Peyer's patch (tissue), 4 donors: ENCODE results near the gene SLC6A8. TPM values are rescaled to one million over a fixed set of nuclear protein-coding genes. Genes with fewer than 3 reads are reported as not detected.

Source experiments
- DNase-seq, 3 donors: peaks; one replicate each; pipeline ENCODE4 v3.0.0-alpha.2; 2017 to 2019
- H3K27ac ChIP-seq, 4 donors: fragments of 200-600 bp; sonication (generic); one replicate each; pipeline ENCODE4 v1.5.1; 2016 to 2019
- H3K27me3 ChIP-seq, 2 donors: fragments of 200-600 bp; sonication (generic); one replicate each; pipeline ENCODE4 v1.5.1; 2019
- H3K36me3 ChIP-seq, 3 donors: fragments of 200-600 bp; sonication (generic); one replicate each; pipeline ENCODE4 v1.5.1; 2016 to 2019
- H3K4me1 ChIP-seq, 4 donors: fragments of 200-600 bp; sonication (generic); one replicate each; pipeline ENCODE4 v1.5.1; 2016 to 2019
- H3K4me3 ChIP-seq, 4 donors: fragments of 200-600 bp; sonication (generic); 1 replicate in 3 of 4; 2 replicates in 1 of 4; pipeline ENCODE4 v1.5.1; 2016 to 2019; ENCODE audit warnings: mild to moderate bottlenecking in 1 of 4
- H3K9me3 ChIP-seq, 4 donors: fragments of 200-600 bp; sonication (generic); one replicate each; pipeline ENCODE4 v1.5.1; 2016 to 2019; ENCODE audit warnings: mild to moderate bottlenecking in 1 of 4
- POLR2A ChIP-seq, 2 donors: fragments of 450-650 bp; IDR thresholded peaks; one replicate each; pipeline ENCODE4 v1.5.1; 2017; ENCODE audit warnings: antibody characterized with exemption in 2 of 2, mild to moderate bottlenecking in 2 of 2, moderate library complexity in 2 of 2
- total RNA-seq, 4 donors: library from RNA; depleted of rRNA; stranded (reverse); fragments of >200 nt; gene quantifications; one replicate each; pipeline ENCODE4 v1.1.0, GENCODE V29; 2016
- TF ChIP-seq, protein P1 (sequence below), 6 experiments: fragments of 450-650 bp in 4 of 6; fragments of 200-600 bp in 2 of 6; sonication (generic) in 1 of 6; IDR thresholded peaks; one replicate each; pipeline ENCODE4 v1.5.1; 2017 to 2019; ENCODE audit warnings: antibody characterized with exemption in 6 of 6, mild to moderate bottlenecking in 3 of 6, moderate library complexity in 1 of 6

The SLC6A8 gene
- total RNA-seq = 100 to 1,000 TPM in 3 of 4 donors, 10 to 100 TPM in 1; 36.3 to 562 (median 146) TPM

DNA sequence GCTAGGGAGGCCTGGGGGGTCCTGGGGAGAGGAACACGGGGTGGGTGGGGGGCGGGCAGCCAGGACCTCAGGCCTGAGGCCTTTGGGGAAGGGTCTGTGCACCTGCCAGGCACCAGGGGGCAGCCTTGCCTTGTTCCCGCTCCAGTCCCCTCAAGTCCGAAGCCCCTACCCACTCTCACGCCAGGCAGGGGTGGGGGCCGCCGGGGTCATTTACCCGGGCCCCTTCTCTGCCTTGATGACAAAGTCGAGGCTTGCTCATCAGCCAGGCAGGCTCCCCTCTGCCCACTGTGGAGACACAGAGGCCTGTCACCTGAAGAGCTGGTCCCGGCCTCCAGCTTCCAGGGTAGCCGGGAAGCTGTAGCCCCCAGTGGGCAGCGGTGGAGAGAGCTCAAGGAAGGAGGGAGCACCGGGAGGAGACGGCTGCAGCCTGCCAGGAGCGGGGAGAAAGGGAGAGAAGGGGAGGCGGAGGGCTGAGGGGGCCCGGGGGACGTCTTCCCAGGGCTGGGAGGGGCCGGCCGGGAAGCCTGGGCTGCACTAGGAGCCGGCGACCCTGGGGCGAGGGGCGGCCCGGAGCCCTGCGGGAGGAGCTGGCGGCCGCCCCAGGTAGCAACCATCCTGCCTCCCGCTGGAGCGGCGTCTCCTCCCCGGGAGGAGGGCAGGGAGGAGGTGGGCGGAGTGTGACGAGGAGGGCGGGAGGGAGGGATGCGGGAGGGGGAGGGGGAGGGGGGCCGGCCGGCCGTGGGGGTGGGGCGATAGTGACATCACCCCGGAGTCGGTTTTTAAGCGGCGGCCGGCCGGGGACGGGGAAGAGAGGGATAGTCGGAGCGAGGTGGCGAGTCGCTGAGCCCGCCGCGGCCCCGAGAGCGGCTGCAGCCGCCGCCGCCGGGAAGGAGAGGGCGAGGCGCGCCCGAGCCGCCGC lies at the start of gene SLC6A8:
TSS of gene SLC6A8 (plus strand) at position 806 of the 919 bp plus-strand sequence. CDS start 649 bp downstream, outside the sequence.
- Histone ChIP-seq H3K4me1 (peaks cover 0 to 6% (median 0%) of the 10 kb centered on the region in 4 donors), H3K9me3 (no peaks in the 10 kb centered on the region), H3K4me3 (peak within 1 kb of the TSS; percentile 32 to 60 (median 50)), H3K27me3 (no peaks in the 10 kb centered on the region), H3K27ac (peak within 1 kb of the TSS in 2 of 4 donors; percentile 46 to 65), H3K36me3 (no peaks in the 10 kb centered on the region)
- TF ChIP-seq, protein P1, sequence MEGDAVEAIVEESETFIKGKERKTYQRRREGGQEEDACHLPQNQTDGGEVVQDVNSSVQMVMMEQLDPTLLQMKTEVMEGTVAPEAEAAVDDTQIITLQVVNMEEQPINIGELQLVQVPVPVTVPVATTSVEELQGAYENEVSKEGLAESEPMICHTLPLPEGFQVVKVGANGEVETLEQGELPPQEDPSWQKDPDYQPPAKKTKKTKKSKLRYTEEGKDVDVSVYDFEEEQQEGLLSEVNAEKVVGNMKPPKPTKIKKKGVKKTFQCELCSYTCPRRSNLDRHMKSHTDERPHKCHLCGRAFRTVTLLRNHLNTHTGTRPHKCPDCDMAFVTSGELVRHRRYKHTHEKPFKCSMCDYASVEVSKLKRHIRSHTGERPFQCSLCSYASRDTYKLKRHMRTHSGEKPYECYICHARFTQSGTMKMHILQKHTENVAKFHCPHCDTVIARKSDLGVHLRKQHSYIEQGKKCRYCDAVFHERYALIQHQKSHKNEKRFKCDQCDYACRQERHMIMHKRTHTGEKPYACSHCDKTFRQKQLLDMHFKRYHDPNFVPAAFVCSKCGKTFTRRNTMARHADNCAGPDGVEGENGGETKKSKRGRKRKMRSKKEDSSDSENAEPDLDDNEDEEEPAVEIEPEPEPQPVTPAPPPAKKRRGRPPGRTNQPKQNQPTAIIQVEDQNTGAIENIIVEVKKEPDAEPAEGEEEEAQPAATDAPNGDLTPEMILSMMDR (IDR thresholded peaks at IDR 0.05) = peak in 2 of 6 experiments; percentile 17 to 40
- TF ChIP-seq POLR2A (IDR thresholded peaks at IDR 0.05) = peak; percentile 39 to 58
- DNase-seq = peak; percentile 48 to 83 (median 77)

GRCh38 chrX:153638041-153638371 lies 49.7 kb upstream of the SLC6A8 start:
- DNase-seq = peak in 1 of 3 donors; percentile 21
- H3K27me3 ChIP-seq = no peaks in the 10 kb centered on the region
- H3K4me3 ChIP-seq = no peak overlapping the region
- no peak for TF ChIP-seq POLR2A (IDR thresholded peaks at IDR 0.05)
- TF ChIP-seq, protein P1 (IDR thresholded peaks at IDR 0.05) = no peak
- no peaks in the 10 kb centered on the region for H3K36me3 ChIP-seq
- no peak overlapping the region for H3K27ac ChIP-seq
- H3K9me3 ChIP-seq = no peaks in the 10 kb centered on the region
- H3K4me1 ChIP-seq = peaks cover 0 to 11% (median 4%) of the 10 kb centered on the region in 4 donors

DNA sequence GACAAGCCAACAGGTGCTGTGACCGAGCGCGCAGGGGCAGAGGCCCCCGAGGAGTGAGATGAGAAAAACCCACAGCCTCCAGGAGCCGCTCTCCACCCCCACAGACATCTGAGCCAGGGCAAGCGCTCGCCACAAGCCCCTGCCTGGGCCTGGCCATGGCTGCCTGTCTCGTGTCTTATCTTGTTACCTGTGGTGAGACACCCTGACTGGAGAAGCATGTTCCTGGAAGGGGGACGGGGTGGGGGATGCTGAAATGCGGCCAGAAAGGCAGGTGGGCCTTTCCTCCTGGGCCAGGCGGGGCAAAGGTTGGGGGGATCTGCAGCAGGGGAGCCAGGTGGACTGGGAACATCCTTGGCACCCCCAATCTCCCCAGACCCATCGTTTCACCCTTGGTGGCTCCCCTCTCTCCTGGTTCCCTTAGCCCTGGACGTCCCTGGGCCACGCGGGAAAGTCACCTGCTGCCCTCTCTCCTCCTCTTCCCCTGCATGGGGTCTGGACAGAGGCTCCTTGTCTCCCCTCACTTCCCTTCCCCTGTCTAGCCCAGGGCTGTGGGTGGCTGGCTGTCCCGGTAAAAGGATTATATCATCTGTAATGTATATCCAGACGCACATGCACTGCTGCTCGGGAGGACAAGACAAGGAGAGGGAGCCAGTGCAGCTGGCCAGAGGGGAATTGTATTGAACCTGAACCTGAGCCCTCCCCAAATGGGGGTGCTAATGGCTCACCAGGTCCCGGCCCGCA lies 49.1 kb upstream of the SLC6A8 start:
- H3K4me3 ChIP-seq = no peak overlapping the region
- H3K27ac ChIP-seq = no peak overlapping the region
- peak in 2 of 3 donors; percentile 14 to 38 for DNase-seq
- no peaks in the 10 kb centered on the region for H3K9me3 ChIP-seq
- no peaks in the 10 kb centered on the region for H3K36me3 ChIP-seq
- TF ChIP-seq, protein P1 (IDR thresholded peaks at IDR 0.05) = no peak
- no peak for TF ChIP-seq POLR2A (IDR thresholded peaks at IDR 0.05)
- H3K27me3 ChIP-seq = peaks cover 0 to 4% of the 10 kb centered on the region in 2 donors
- peaks cover 0 to 14% (median 4%) of the 10 kb centered on the region in 4 donors for H3K4me1 ChIP-seq

GRCh38 chrX:153639177-153640044 lies 48.3 kb upstream of the SLC6A8 start:
- Histone ChIP-seq H3K4me1 (peaks cover 0 to 16% (median 4%) of the 10 kb centered on the region in 4 donors), H3K4me3 (no peak overlapping the region), H3K27me3 (peaks cover 0 to 4% of the 10 kb centered on the region in 2 donors), H3K36me3 (no peaks in the 10 kb centered on the region), H3K27ac (no peak overlapping the region), H3K9me3 (no peaks in the 10 kb centered on the region)
- DNase-seq = peak in 1 of 3 donors; percentile 36
- no peak for TF ChIP-seq POLR2A (IDR thresholded peaks at IDR 0.05)
- TF ChIP-seq, protein P1 (IDR thresholded peaks at IDR 0.05) = no peak
